Glutamatergic neuron (in vitro differentiated cells): ENCODE data around the gene MRPL28. TPM values are rescaled to one million over a fixed set of nuclear protein-coding genes. Genes with fewer than 3 reads are reported as not detected.

Experiments used
- DNase-seq: peaks from one replicate; pipeline ENCODE4 v3.0.0; 2022
- H3K27ac Mint-ChIP-seq: one replicate; pipeline ENCODE4 v1.8.0; 2020; ENCODE audit warnings: mild to moderate bottlenecking, mixed read lengths, inconsistent platforms; ENCODE audit not compliant: unreplicated experiment
- H3K27me3 Mint-ChIP-seq: one replicate; pipeline ENCODE4 v1.8.0; 2020; ENCODE audit warnings: mild to moderate bottlenecking, moderate library complexity, mixed read lengths, inconsistent platforms; ENCODE audit not compliant: unreplicated experiment
- H3K36me3 Mint-ChIP-seq: one replicate; pipeline ENCODE4 v1.8.0; 2020; ENCODE audit warnings: mild to moderate bottlenecking, mixed read lengths, inconsistent platforms; ENCODE audit not compliant: unreplicated experiment
- H3K4me1 Mint-ChIP-seq: one replicate; pipeline ENCODE4 v1.8.0; 2020; ENCODE audit warnings: mild to moderate bottlenecking, low read depth, mixed read lengths, inconsistent platforms; ENCODE audit not compliant: unreplicated experiment
- H3K4me3 Mint-ChIP-seq: one replicate; pipeline ENCODE4 v1.8.0; 2020; ENCODE audit warnings: mild to moderate bottlenecking, mixed read lengths, inconsistent platforms; ENCODE audit not compliant: unreplicated experiment
- H3K9me3 Mint-ChIP-seq: one replicate; pipeline ENCODE4 v1.8.0; 2020; ENCODE audit warnings: mild to moderate bottlenecking, moderate library complexity, mixed read lengths, inconsistent platforms; ENCODE audit not compliant: unreplicated experiment
- total RNA-seq: library from RNA; stranded (reverse); fragmentation: NEBNext Ultra II Directional; extraction: Animal tissue kit (Norgen Biotek cat#: 25700); gene quantifications from one replicate; pipeline ENCODE4 v1.2.1, GENCODE V29; 2021; ENCODE audit not compliant: unreplicated experiment
- TF ChIP-seq, protein P1 (sequence below): fragments of 200-600 bp; sonication (generic); IDR thresholded peaks from one replicate; pipeline ENCODE4 v1.5.0; 2021; ENCODE audit not compliant: partially characterized antibody, unreplicated experiment

The MRPL28 gene
- total RNA-seq, 1 donor from 2014 or later: 69.6 TPM

DNA sequence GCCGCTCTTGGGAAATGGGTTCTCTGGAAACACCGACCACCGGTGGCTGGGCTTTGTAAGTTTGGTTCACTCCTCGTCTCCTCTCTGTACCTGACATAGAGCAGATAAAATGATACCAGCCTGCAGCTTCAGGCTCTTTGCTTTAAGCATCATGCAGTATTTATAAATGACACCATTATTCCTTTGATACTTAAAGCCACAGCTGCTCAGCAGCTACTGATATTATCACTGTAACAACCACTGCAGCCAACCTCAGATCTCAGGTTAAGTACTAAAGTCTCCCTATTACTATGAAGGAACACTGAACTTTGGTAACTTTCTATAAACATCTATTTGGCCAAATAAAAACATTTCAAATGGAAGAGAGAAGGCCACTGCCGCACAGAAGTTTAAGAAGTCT lies 52.8 kb downstream of the MRPL28 start:
- H3K27ac Mint-ChIP-seq: no peak overlapping the region

More for the DNA sequence above, 52.8 kb downstream of the MRPL28 start:
- DNase-seq: no peak
- Mint-ChIP-seq H3K27me3 (peaks cover 2% of the 10 kb centered on the region), H3K9me3 (no peaks in the 10 kb centered on the region), H3K36me3 (no peaks in the 10 kb centered on the region), H3K4me3 (no peak overlapping the region), H3K4me1 (peaks cover 7% of the 10 kb centered on the region)
- TF ChIP-seq, protein P1, sequence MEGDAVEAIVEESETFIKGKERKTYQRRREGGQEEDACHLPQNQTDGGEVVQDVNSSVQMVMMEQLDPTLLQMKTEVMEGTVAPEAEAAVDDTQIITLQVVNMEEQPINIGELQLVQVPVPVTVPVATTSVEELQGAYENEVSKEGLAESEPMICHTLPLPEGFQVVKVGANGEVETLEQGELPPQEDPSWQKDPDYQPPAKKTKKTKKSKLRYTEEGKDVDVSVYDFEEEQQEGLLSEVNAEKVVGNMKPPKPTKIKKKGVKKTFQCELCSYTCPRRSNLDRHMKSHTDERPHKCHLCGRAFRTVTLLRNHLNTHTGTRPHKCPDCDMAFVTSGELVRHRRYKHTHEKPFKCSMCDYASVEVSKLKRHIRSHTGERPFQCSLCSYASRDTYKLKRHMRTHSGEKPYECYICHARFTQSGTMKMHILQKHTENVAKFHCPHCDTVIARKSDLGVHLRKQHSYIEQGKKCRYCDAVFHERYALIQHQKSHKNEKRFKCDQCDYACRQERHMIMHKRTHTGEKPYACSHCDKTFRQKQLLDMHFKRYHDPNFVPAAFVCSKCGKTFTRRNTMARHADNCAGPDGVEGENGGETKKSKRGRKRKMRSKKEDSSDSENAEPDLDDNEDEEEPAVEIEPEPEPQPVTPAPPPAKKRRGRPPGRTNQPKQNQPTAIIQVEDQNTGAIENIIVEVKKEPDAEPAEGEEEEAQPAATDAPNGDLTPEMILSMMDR: no peak

Other genes with a start within 250 kb of the MRPL28 start
- 38.9 TPM for gene NPRL3, start 231.9 kb downstream of the MRPL28 start, total RNA-seq
- gene HBZ, start 217.9 kb downstream of the MRPL28 start, total RNA-seq: not detected
- gene HBM, start 204.6 kb downstream of the MRPL28 start, total RNA-seq: not detected
- gene HBA2, start 197.7 kb downstream of the MRPL28 start, total RNA-seq: not detected
- gene HBA1, start 193.9 kb downstream of the MRPL28 start, total RNA-seq: 1.5 TPM
- 1.5 TPM for gene HBQ1, start 190.1 kb downstream of the MRPL28 start, total RNA-seq
- 213 TPM for gene LUC7L, start 141.1 kb downstream of the MRPL28 start, total RNA-seq
- 82.7 TPM for gene FAM234A, start 135.7 kb downstream of the MRPL28 start, total RNA-seq
- 18.2 TPM for gene RGS11, start 94.6 kb downstream of the MRPL28 start, total RNA-seq
- 13.8 TPM for gene ARHGDIG, start 89.9 kb downstream of the MRPL28 start, total RNA-seq
- gene PDIA2, start 87.4 kb downstream of the MRPL28 start, total RNA-seq: 11.8 TPM
- gene AXIN1, start 17.8 kb downstream of the MRPL28 start, total RNA-seq: 16.4 TPM
- gene PGAP6, start 11.4 kb upstream of the MRPL28 start, total RNA-seq: 54.5 TPM
- 82.6 TPM for gene NME4, start 26.7 kb upstream of the MRPL28 start, total RNA-seq
- 26.2 TPM for gene DECR2, start 31.3 kb upstream of the MRPL28 start, total RNA-seq
- gene RAB11FIP3, start 55.1 kb upstream of the MRPL28 start, total RNA-seq: 103 TPM
- 56.1 TPM for gene CAPN15, start 157.2 kb upstream of the MRPL28 start, total RNA-seq
- not detected for gene PRR35, start 189.9 kb upstream of the MRPL28 start, total RNA-seq
- gene NHLRC4, start 196.5 kb upstream of the MRPL28 start, total RNA-seq: 3.4 TPM
- gene PIGQ, start 199.4 kb upstream of the MRPL28 start, total RNA-seq: 85.0 TPM
- 48.3 TPM for gene RAB40C, start 219.5 kb upstream of the MRPL28 start, total RNA-seq